ENCODE measurements around the gene SLC39A3.

GRCh38 chr19:2779121-2779740, 39.4 kb upstream of the SLC39A3 start:
- TF ChIP-seq EZH2 (IDR thresholded peaks at IDR 0.05; ENCODE audit: borderline replicate concordance, low read length) = no peak
- no peak for TF ChIP-seq CTCF (IDR thresholded peaks at IDR 0.05; ENCODE audit: low read length)

Data from OCI-LY1 (cell line).